DND-41 (cell line): Measurements from ENCODE around the gene CDKN1B.

Source experiments
- EZH2 ChIP-seq: IDR thresholded peaks from 3 replicates; pipeline ENCODE4 v1.6.1; 2012; ENCODE audit warnings: borderline replicate concordance, low read depth, mild to moderate bottlenecking, moderate library complexity, low read length, inconsistent platforms; ENCODE audit not compliant: severe bottlenecking
- TF ChIP-seq, protein P1 (sequence below): IDR thresholded peaks from 2 replicates; pipeline ENCODE4 v1.5.1; 2012; ENCODE audit warnings: borderline replicate concordance, low read length, moderate library complexity, mild to moderate bottlenecking; ENCODE audit not compliant: poor library complexity, severe bottlenecking; ENCODE audit errors: extremely low read depth

DNA sequence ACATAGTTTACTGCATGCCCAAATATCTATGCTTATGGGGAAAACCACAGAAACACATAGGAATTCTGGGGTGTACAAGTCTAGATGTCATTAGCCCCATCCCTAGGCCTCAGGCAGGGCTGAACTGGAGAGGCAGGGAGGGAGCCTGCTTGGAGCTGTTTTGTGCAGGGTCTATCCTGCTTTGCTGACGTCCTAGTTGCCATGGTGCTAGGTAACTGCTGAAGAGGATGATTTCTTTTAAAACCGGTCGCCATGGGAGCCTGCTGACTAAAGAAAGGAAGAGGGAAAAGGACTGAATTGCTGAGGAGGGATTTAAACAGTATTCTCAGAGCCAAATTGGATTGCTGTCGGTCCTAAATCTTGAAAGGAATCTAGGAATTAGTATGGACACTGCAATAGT lies 31.9 kb upstream of the CDKN1B start:
- TF ChIP-seq, protein P1, sequence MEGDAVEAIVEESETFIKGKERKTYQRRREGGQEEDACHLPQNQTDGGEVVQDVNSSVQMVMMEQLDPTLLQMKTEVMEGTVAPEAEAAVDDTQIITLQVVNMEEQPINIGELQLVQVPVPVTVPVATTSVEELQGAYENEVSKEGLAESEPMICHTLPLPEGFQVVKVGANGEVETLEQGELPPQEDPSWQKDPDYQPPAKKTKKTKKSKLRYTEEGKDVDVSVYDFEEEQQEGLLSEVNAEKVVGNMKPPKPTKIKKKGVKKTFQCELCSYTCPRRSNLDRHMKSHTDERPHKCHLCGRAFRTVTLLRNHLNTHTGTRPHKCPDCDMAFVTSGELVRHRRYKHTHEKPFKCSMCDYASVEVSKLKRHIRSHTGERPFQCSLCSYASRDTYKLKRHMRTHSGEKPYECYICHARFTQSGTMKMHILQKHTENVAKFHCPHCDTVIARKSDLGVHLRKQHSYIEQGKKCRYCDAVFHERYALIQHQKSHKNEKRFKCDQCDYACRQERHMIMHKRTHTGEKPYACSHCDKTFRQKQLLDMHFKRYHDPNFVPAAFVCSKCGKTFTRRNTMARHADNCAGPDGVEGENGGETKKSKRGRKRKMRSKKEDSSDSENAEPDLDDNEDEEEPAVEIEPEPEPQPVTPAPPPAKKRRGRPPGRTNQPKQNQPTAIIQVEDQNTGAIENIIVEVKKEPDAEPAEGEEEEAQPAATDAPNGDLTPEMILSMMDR = no peak
- TF ChIP-seq EZH2 = no peak
